GM23248 (cell line): ENCODE measurements around the gene LRRC28. TPM values are rescaled to one million over a fixed set of nuclear protein-coding genes. Genes with fewer than 3 reads are reported as not detected.

Source experiments
- DNase-seq: peaks from one replicate; pipeline ENCODE4 v3.0.0-alpha.2; 2015
- H2AFZ ChIP-seq: fragments of 200-600 bp; sonication (generic); 2 replicates; pipeline ENCODE4 v1.6.1; 2016; ENCODE audit warnings: antibody characterized with exemption
- H3F3A ChIP-seq: fragments of 200-600 bp; sonication (generic); 2 replicates; pipeline ENCODE4 v1.6.1; 2016; ENCODE audit warnings: mild to moderate bottlenecking, antibody characterized with exemption, mixed run types; ENCODE audit not compliant: insufficient read depth
- H3K27ac ChIP-seq: fragments of 200-600 bp; sonication (generic); 2 replicates; pipeline ENCODE4 v1.5.1; 2016; ENCODE audit warnings: mild to moderate bottlenecking
- H3K27me3 ChIP-seq: fragments of 200-600 bp; sonication (generic); replicated peaks from 2 replicates; pipeline ENCODE4 v1.6.1; 2016; ENCODE audit warnings: mild to moderate bottlenecking; ENCODE audit not compliant: insufficient read depth
- H3K36me3 ChIP-seq: fragments of 200-600 bp; sonication (generic); 2 replicates; pipeline ENCODE4 v1.6.1; 2016; ENCODE audit warnings: low read depth, mild to moderate bottlenecking
- H3K4me1 ChIP-seq: fragments of 200-600 bp; sonication (generic); 2 replicates; pipeline ENCODE4 v1.6.1; 2016; ENCODE audit warnings: mild to moderate bottlenecking; ENCODE audit not compliant: insufficient read depth
- H3K4me2 ChIP-seq: fragments of 200-600 bp; sonication (generic); one replicate; pipeline ENCODE4 v1.6.1; 2016; ENCODE audit warnings: mild to moderate bottlenecking; ENCODE audit not compliant: unreplicated experiment
- H3K4me3 ChIP-seq: fragments of 200-600 bp; sonication (generic); 2 replicates; pipeline ENCODE4 v1.5.1; 2016; ENCODE audit warnings: mild to moderate bottlenecking
- H3K79me2 ChIP-seq: fragments of 200-600 bp; sonication (generic); 2 replicates; pipeline ENCODE4 v1.6.1; 2016; ENCODE audit warnings: mild to moderate bottlenecking; ENCODE audit not compliant: insufficient read depth
- H3K9ac ChIP-seq: fragments of 200-600 bp; sonication (generic); 2 replicates; pipeline ENCODE4 v1.6.1; 2016; ENCODE audit warnings: mild to moderate bottlenecking
- H3K9me2 ChIP-seq: fragments of 200-600 bp; sonication (generic); 2 replicates; pipeline ENCODE4 v1.6.1; 2016; ENCODE audit warnings: mixed run types, mild to moderate bottlenecking, moderate library complexity; ENCODE audit not compliant: insufficient read depth
- H3K9me3 ChIP-seq: fragments of 200-600 bp; sonication (generic); one replicate; pipeline ENCODE4 v1.6.1; 2017; ENCODE audit warnings: low read depth
- H4K20me1 ChIP-seq: fragments of 200-600 bp; sonication (generic); 2 replicates; pipeline ENCODE4 v1.6.0; 2016; ENCODE audit not compliant: insufficient read depth
- EZH2 ChIP-seq: fragments of 200-600 bp; sonication (generic); IDR thresholded peaks from 2 replicates; pipeline ENCODE4 v1.6.1; 2018; ENCODE audit warnings: antibody characterized with exemption, mild to moderate bottlenecking; ENCODE audit not compliant: insufficient read depth, poor library complexity, severe bottlenecking
- EZH2phosphoT487 ChIP-seq: fragments of 200-600 bp; sonication (generic); IDR thresholded peaks from 2 replicates; pipeline ENCODE4 v1.6.1; 2018; ENCODE audit warnings: antibody characterized with exemption, moderate library complexity, mild to moderate bottlenecking, low read depth; ENCODE audit not compliant: insufficient read depth
- WGBS, 2 experiments: methylation state at CpG; one replicate each; pipeline ENCODE4 v1.1.6; 2015 to 2017; ENCODE audit warnings: low lambda C conversion rate in 2 of 2, low coverage in 1 of 2; ENCODE audit errors: missing lambda C conversion rate in 2 of 2; 5-methylcytosine and 5-hydroxymethylcytosine counted together
- in situ Hi-C: fragments of 300-500 bp; cut with MboI; formaldehyde crosslinking; loops from 2 replicates; pipeline ENCODE4 v1.15.0; 2020
- polyA plus RNA-seq: library from polyadenylated mRNA; unstranded; fragments of >200 nt; fragmentation: Nextera tagmentation; extraction: Ambion mirVana; gene quantifications from 2 replicates; pipeline ENCODE4 v1.2.1, GENCODE V29; 2016
- total RNA-seq: library from RNA; depleted of rRNA; stranded (reverse); fragments of >200 nt; shearing (Covaris generic); gene quantifications from 2 replicates; pipeline ENCODE4 v1.2.3, GENCODE V29; 2014

Gene LRRC28
- total and polyA plus RNA-seq, 2 experiments from 2014 or later, result 18.4 to 30.8 TPM

DNA sequence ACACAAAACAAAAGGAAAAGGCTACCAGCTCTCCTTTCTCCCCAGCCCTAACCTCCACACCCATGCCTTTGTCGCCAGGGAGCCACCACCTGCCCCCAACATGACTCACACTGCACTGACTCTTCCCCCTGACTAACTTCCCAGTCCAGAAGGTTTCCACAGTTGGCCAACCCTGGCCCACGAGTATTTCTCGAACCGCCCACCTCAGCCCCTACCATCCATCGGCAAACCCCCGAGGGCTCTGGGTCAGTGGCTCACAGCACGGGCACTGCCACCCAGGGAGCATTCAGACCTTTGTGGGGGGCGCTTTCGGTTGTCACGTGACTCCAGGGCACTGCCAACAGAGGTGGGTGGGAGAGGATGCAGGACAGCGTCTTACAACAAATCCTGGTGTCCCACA, 152.3 kb downstream of the LRRC28 start:
- Histone ChIP-seq H2AFZ (no peak overlapping the region), H3K27ac (no peak overlapping the region), H3K27me3 (no peaks in the 10 kb centered on the region), H3K4me2 (no peak overlapping the region), H3K79me2 (no peaks in the 10 kb centered on the region), H3K36me3 (no peaks in the 10 kb centered on the region), H3K9me2 (no peaks in the 10 kb centered on the region), H3K9me3 (no peaks in the 10 kb centered on the region), H3K4me1 (peaks cover 20% of the 10 kb centered on the region), H4K20me1 (no peaks in the 10 kb centered on the region), H3K9ac (no peak overlapping the region), H3K4me3 (no peak overlapping the region), H3F3A (peaks cover 10% of the 10 kb centered on the region)
- TF ChIP-seq EZH2 (no peak), EZH2phosphoT487 (no peak)
- in situ Hi-C loops, result no loop called here
- 86 to 88% methylated on average over 11 of the region's 11 CpGs for WGBS, 2 experiments
- peak; percentile 19 for DNase-seq

DNA sequence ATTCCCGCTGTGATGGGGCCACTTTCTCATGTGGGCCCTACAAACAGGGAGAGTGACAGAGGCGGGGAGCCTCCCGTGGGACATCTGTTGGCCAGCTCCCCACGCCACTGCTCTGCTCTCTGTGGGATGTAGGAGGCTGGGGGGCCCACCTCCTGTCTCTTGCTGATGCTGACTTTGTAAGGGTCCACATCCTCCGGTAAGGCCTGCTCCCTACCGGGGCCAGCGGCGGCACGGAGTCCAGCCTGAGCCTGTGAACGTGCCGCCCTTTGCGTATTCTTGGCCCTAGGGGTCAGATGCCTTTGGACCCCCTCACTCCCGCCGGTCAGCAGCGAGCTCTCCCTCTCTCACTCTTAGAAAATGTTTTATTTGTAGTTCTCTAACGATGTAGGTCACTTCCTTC, 153.2 kb downstream of the LRRC28 start:
- Histone ChIP-seq H3K4me1 (peaks cover 25% of the 10 kb centered on the region), H3K4me2 (no peak overlapping the region), H3K27me3 (no peaks in the 10 kb centered on the region), H3K27ac (no peak overlapping the region), H3K9ac (no peak overlapping the region), H3K36me3 (no peaks in the 10 kb centered on the region), H3F3A (peaks cover 12% of the 10 kb centered on the region), H3K9me2 (no peaks in the 10 kb centered on the region), H3K4me3 (no peak overlapping the region), H3K79me2 (no peaks in the 10 kb centered on the region), H4K20me1 (no peaks in the 10 kb centered on the region), H3K9me3 (no peaks in the 10 kb centered on the region), H2AFZ (no peak overlapping the region)
- TF ChIP-seq EZH2 (no peak), EZH2phosphoT487 (no peak)
- WGBS, 2 experiments, result 87% methylated on average over 16 of the region's 16 CpGs
- in situ Hi-C loops, result no loop called here
- no peak for DNase-seq

DNA sequence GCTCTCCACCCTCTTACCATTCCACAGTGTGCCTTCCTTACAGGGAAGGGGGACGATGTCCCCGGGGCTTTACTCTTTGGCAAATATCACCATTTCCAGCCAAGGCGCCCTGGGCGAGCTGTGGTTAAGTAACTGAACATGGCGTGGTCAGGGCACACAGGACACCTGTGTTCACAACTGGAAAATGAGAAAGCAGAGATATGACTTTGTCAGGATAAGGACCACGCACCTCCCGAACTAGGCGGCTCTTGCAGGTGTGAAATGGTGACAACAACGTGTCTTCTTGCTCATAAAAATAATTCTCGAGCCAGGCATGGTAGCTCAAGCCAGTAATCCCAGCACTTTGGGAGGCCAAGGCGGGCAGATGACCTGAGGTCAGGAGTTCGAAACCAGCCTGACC, 154.8 kb downstream of the LRRC28 start:
- in situ Hi-C loops, result no loop called here

DNA sequence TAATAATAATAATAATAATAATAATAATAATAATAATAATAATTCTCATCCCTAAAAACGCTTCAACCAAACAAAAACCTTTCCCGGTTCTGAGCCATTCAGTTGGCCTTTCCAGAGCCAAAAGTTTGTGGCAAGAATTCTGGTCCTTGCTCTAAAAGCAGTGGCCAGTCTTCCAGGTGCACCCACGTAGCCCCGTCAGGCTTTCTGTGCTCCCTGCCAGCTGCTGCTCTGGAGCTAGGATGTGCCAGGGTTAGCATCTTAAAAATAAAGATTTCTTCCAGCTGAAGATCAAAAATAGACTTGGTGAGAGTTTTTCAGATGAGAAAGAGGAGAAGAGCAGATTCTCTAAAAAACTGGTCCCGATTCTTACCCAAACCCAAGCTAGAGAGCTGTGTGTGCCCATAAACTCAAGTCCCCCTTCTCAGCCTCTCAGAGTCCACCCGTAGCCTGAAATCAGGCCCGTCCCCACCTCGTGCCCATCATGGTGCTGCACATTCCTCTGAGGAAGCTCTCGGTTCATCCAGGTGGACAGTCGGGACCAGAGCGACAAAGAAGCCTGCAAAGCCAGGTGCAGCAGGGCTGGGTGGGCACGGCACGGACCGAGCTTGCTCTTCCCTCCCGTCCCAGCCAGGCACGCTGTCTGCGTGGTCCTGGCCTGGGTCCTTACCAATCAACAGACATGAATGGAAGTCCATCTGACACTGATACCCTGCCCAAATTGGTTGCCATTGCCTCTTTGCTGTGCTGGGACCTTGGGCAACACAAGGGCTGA, 155.6 kb downstream of the LRRC28 start:
- WGBS, 2 experiments, result 89% methylated on average over 17 of the region's 17 CpGs
- Histone ChIP-seq H3F3A (peaks cover 12% of the 10 kb centered on the region), H3K4me1 (peaks cover 19% of the 10 kb centered on the region), H4K20me1 (no peaks in the 10 kb centered on the region), H3K27me3 (no peaks in the 10 kb centered on the region), H3K79me2 (no peaks in the 10 kb centered on the region), H3K36me3 (no peaks in the 10 kb centered on the region), H3K9me3 (no peaks in the 10 kb centered on the region), H3K4me2 (no peak overlapping the region), H2AFZ (no peak overlapping the region), H3K27ac (no peak overlapping the region), H3K9ac (no peak overlapping the region), H3K9me2 (no peaks in the 10 kb centered on the region), H3K4me3 (no peak overlapping the region)
- TF ChIP-seq EZH2phosphoT487 (no peak), EZH2 (no peak)
- no peak for DNase-seq
- in situ Hi-C loops, result no loop called here

More for the DNA sequence above, 154.8 kb downstream of the LRRC28 start:
- 82 to 88% methylated on average over 12 of the region's 12 CpGs for WGBS, 2 experiments
- H3K9me2 ChIP-seq, result no peaks in the 10 kb centered on the region
- TF ChIP-seq EZH2phosphoT487 (no peak), EZH2 (no peak)
- H3K36me3 ChIP-seq, result no peaks in the 10 kb centered on the region
- H3K9me3 ChIP-seq, result no peaks in the 10 kb centered on the region
- H3K4me2 ChIP-seq, result no peak overlapping the region
- H3K4me3 ChIP-seq, result no peak overlapping the region
- H3K27me3 ChIP-seq, result no peaks in the 10 kb centered on the region
- no peak for DNase-seq
- H3K4me1 ChIP-seq, result peaks cover 19% of the 10 kb centered on the region
- no peak overlapping the region for H3K9ac ChIP-seq
- H3K79me2 ChIP-seq, result no peaks in the 10 kb centered on the region
- H3F3A ChIP-seq, result peaks cover 12% of the 10 kb centered on the region
- no peaks in the 10 kb centered on the region for H4K20me1 ChIP-seq
- H2AFZ ChIP-seq, result no peak overlapping the region
- no peak overlapping the region for H3K27ac ChIP-seq
